Sigmoid colon (tissue), 7 donors: ENCODE data around the gene CNTN4. TPM values are rescaled to one million over a fixed set of nuclear protein-coding genes. Genes with fewer than 3 reads are reported as not detected.

Experiments used
- DNase-seq: peaks from one replicate; pipeline ENCODE4 v3.0.0-alpha.2; 2019
- H3K27ac ChIP-seq, 4 donors: fragments of 200-600 bp; sonication (generic); one replicate each; pipeline ENCODE4 v1.5.1; 2016 to 2019; ENCODE audit warnings: mild to moderate bottlenecking in 1 of 4
- H3K27me3 ChIP-seq, 3 donors: fragments of 200-600 bp; sonication (generic); one replicate each; pipeline ENCODE4 v1.5.1; 2019; ENCODE audit warnings: mild to moderate bottlenecking in 1 of 3
- H3K36me3 ChIP-seq, 4 donors: fragments of 200-600 bp; sonication (generic); one replicate each; pipeline ENCODE4 v1.5.1; 2016 to 2019
- H3K4me1 ChIP-seq, 4 donors: fragments of 200-600 bp; sonication (generic); one replicate each; pipeline ENCODE4 v1.5.1; 2017 to 2019
- H3K4me3 ChIP-seq, 4 donors: fragments of 200-600 bp; sonication (generic); one replicate each; pipeline ENCODE4 v1.5.1; 2017 to 2019; ENCODE audit warnings: mild to moderate bottlenecking in 2 of 4, moderate library complexity in 1 of 4
- H3K9me3 ChIP-seq, 4 donors: fragments of 200-600 bp in 3 of 4; sonication (generic) in 3 of 4; one replicate each; pipeline versions ENCODE4 v1.5.1 to v1.6.1; 2013 to 2019
- EP300 ChIP-seq, 4 donors: sonication (generic); formaldehyde crosslinking; IDR thresholded peaks; one replicate each; pipeline ENCODE4 v1.6.1; 2017; ENCODE audit warnings: antibody characterized with exemption in 4 of 4
- POLR2A ChIP-seq, 2 donors: fragments of 450-650 bp; IDR thresholded peaks; one replicate each; pipeline ENCODE4 v1.6.1; 2016; ENCODE audit warnings: antibody characterized with exemption in 2 of 2, mild to moderate bottlenecking in 2 of 2, moderate library complexity in 2 of 2
- POLR2AphosphoS5 ChIP-seq, 4 donors: sonication (generic); formaldehyde crosslinking; IDR thresholded peaks; one replicate each; pipeline ENCODE4 v1.6.1; 2017; ENCODE audit warnings: antibody characterized with exemption in 4 of 4
- WGBS, 2 donors: extraction: QIAGEN DNeasy Blood & Tissue Kit; methylation state at CpG; one replicate each; pipeline ENCODE4 v1.1.7; 2013; 5-methylcytosine and 5-hydroxymethylcytosine counted together
- intact Hi-C: fragments of 100-400 bp; cut with DNase I; formaldehyde crosslinking; loops from one replicate; pipeline ENCODE4 v1.15.1; 2023
- polyA plus RNA-seq, 3 donors: library from polyadenylated mRNA; stranded (reverse); fragments of 200-250 nt; gene quantifications; one replicate each; pipeline ENCODE4 v1.2.3, GENCODE V29; 2013
- total RNA-seq, 4 donors: library from RNA; depleted of rRNA; stranded (reverse); fragments of >200 nt; gene quantifications; one replicate each; pipeline ENCODE4 v1.1.0, GENCODE V29; 2016
- TF ChIP-seq, protein P1 (sequence below), 4 experiments: fragments of 450-650 bp in 3 of 4; fragments of 200-600 bp in 1 of 4; IDR thresholded peaks; one replicate each; pipeline ENCODE4 v1.5.1; 2016 to 2019; ENCODE audit warnings: antibody characterized with exemption in 4 of 4, mild to moderate bottlenecking in 3 of 4, moderate library complexity in 2 of 4
- donor health status: healthy with polysubstance abuse.
- donor health status: Bipolar disorder and iron deficiency.
- donor health status: healthy.

Gene CNTN4
- total and polyA plus RNA-seq, 7 donors: 1.4 to 10.0 (median 7.5) TPM

DNA sequence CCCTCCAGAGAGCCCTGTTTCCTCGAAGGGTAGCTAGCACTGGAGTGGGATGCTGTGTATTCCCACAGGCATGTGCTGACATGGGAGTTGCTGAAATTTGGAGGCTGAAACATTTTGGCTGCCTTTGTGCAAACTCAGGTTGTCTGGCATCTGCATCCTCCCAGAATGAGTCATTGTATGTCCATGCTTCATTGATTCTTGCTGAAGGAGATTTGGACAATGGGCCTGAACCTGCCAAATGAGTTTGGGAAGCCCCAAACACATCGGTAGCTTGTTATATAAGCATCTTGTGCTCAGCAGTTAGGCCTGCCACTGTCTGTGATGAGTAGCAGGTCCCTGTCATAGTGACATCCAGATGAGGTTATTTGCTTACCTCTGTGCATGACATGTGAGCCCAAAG lies 851.5 kb downstream of the CNTN4 start:
- WGBS, 2 donors: 82 to 85% methylated on average over 2 of the region's 2 CpGs
- TF ChIP-seq, protein P1, sequence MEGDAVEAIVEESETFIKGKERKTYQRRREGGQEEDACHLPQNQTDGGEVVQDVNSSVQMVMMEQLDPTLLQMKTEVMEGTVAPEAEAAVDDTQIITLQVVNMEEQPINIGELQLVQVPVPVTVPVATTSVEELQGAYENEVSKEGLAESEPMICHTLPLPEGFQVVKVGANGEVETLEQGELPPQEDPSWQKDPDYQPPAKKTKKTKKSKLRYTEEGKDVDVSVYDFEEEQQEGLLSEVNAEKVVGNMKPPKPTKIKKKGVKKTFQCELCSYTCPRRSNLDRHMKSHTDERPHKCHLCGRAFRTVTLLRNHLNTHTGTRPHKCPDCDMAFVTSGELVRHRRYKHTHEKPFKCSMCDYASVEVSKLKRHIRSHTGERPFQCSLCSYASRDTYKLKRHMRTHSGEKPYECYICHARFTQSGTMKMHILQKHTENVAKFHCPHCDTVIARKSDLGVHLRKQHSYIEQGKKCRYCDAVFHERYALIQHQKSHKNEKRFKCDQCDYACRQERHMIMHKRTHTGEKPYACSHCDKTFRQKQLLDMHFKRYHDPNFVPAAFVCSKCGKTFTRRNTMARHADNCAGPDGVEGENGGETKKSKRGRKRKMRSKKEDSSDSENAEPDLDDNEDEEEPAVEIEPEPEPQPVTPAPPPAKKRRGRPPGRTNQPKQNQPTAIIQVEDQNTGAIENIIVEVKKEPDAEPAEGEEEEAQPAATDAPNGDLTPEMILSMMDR (IDR thresholded peaks at IDR 0.05): no peak
- no peak for TF ChIP-seq POLR2AphosphoS5 (IDR thresholded peaks at IDR 0.05)
- TF ChIP-seq POLR2A (IDR thresholded peaks at IDR 0.05): no peak
- TF ChIP-seq EP300 (IDR thresholded peaks at IDR 0.05): no peak

DNA sequence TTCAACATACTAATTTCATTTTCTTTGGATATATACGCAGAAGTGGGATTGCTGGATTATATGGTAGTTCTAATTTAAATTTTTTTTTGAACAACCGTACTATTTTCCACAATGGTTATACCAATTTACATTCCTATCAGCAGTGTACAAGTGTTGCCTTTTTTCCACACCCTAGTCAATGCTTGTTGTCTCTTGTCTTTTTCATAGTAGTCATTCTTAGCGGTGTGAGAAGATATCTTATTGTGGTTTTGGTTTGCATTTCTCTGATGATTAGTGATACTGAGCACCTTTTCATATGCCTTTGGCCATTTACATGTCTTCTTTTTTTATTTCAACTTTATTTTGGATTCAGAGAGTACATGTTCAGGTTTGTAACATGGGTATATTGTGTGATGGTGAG lies 858.4 kb downstream of the CNTN4 start:
- Histone ChIP-seq H3K4me3 (no peak overlapping the region), H3K27me3 (no peaks in the 10 kb centered on the region), H3K27ac (no peak overlapping the region), H3K36me3 (no peaks in the 10 kb centered on the region), H3K4me1 (peaks cover 0 to 12% (median 11%) of the 10 kb centered on the region in 4 donors), H3K9me3 (no peaks in the 10 kb centered on the region)
- TF ChIP-seq EP300 (IDR thresholded peaks at IDR 0.05) (no peak), POLR2AphosphoS5 (IDR thresholded peaks at IDR 0.05) (no peak), POLR2A (IDR thresholded peaks at IDR 0.05) (no peak)
- TF ChIP-seq, protein P1 (IDR thresholded peaks at IDR 0.05): no peak
- WGBS, 2 donors: 79 to 98% methylated on average over 3 of the region's 3 CpGs
- intact Hi-C loops: no loop called here
- no peak for DNase-seq

More for the DNA sequence above, 851.5 kb downstream of the CNTN4 start:
- H3K9me3 ChIP-seq: no peaks in the 10 kb centered on the region
- intact Hi-C loops: no loop called here
- H3K27me3 ChIP-seq: no peaks in the 10 kb centered on the region
- no peaks in the 10 kb centered on the region for H3K36me3 ChIP-seq
- DNase-seq: no peak
- H3K27ac ChIP-seq: no peak overlapping the region
- no peak overlapping the region for H3K4me3 ChIP-seq
- H3K4me1 ChIP-seq: no peaks in the 10 kb centered on the region

DNA sequence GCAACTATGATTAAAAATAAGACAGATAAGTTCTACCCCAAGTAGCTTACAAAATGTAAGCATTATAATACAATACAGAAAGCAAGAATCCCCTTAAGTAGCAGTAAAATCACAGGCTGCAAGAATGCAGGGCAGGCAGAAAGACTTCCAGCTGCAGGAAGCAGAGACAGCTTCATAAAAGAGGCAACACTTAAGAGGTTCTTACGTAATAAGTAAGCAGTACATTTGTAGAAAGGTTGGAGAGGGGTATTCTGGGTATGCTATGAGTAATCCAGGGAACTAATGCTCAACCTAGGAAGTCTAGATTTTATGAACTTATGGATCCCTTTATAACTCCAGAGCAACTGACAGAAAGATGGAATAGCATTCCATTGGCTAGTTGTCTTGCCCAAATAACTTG lies 859.9 kb downstream of the CNTN4 start:
- H3K27ac ChIP-seq: no peak overlapping the region
- no peaks in the 10 kb centered on the region for H3K27me3 ChIP-seq
- intact Hi-C loops: no loop called here
- peaks cover 0 to 12% (median 11%) of the 10 kb centered on the region in 4 donors for H3K4me1 ChIP-seq
- DNase-seq: no peak
- no peaks in the 10 kb centered on the region for H3K36me3 ChIP-seq
- no peak overlapping the region for H3K4me3 ChIP-seq
- no peaks in the 10 kb centered on the region for H3K9me3 ChIP-seq
- 15 to 47% methylated on average over 1 of the region's 1 CpG for WGBS, 2 donors
- TF ChIP-seq EP300 (IDR thresholded peaks at IDR 0.05): no peak
- TF ChIP-seq POLR2AphosphoS5 (IDR thresholded peaks at IDR 0.05): no peak
- TF ChIP-seq, protein P1 (IDR thresholded peaks at IDR 0.05): no peak
- TF ChIP-seq POLR2A (IDR thresholded peaks at IDR 0.05): no peak

DNA sequence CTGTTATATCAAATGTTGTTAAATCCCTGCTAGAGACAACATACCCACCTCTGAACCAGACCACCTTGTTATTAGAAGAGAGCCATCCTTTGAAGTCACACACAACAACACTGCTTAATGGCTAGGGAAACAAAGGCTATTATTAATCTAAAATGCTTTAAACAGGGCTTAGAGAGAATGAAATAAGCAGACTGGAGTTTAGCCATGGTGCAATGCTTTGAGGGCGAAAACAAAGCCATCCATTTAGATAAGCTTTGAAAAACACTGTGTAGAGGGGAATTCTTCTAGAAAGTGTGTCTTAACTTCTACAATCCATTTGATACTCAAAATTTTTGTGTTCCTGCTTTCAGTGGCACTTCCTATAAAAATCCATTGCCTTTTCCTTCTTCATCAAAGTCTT lies 862.9 kb downstream of the CNTN4 start:
- no peak overlapping the region for H3K4me3 ChIP-seq
- 81 to 91% methylated on average over 1 of the region's 1 CpG for WGBS, 2 donors
- H3K27ac ChIP-seq: no peak overlapping the region
- H3K9me3 ChIP-seq: no peaks in the 10 kb centered on the region
- H3K36me3 ChIP-seq: no peaks in the 10 kb centered on the region
- no peak for DNase-seq
- TF ChIP-seq EP300 (IDR thresholded peaks at IDR 0.05) (no peak), POLR2AphosphoS5 (IDR thresholded peaks at IDR 0.05) (no peak), POLR2A (IDR thresholded peaks at IDR 0.05) (no peak)
- TF ChIP-seq, protein P1 (IDR thresholded peaks at IDR 0.05): no peak
- H3K4me1 ChIP-seq: peaks cover 0 to 12% (median 11%) of the 10 kb centered on the region in 4 donors
- intact Hi-C loops: no loop called here
- no peaks in the 10 kb centered on the region for H3K27me3 ChIP-seq

DNA sequence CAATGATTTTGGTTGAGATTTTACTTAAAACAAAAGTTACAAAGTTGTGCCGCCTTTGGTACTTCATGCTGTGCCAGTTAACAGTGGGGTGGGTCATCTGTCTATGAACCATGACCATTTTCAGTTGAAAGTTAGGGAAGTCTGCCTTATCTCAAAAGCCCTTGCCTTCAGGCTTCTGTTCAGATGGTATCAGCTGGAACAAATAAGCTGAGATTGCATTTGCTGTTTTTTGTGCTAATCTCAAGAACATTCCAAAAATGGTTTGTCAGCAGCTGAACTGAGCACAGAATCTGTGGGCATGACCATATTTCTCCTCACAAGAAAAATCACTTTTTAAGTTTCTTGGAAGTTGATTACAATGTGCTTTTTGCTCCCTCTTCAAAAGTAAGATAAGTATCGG lies 869.2 kb downstream of the CNTN4 start:
- Histone ChIP-seq H3K36me3 (no peaks in the 10 kb centered on the region), H3K27me3 (no peaks in the 10 kb centered on the region), H3K27ac (no peak overlapping the region), H3K4me3 (no peak overlapping the region), H3K4me1 (no peaks in the 10 kb centered on the region), H3K9me3 (no peaks in the 10 kb centered on the region)
- WGBS, 2 donors: 84 to 85% methylated on average over 2 of the region's 2 CpGs
- intact Hi-C loops: no loop called here
- TF ChIP-seq POLR2A (IDR thresholded peaks at IDR 0.05) (no peak), EP300 (IDR thresholded peaks at IDR 0.05) (no peak), POLR2AphosphoS5 (IDR thresholded peaks at IDR 0.05) (no peak)
- TF ChIP-seq, protein P1 (IDR thresholded peaks at IDR 0.05): no peak
- no peak for DNase-seq
